Heart left ventricle (tissue), 16 donors: Measurements from ENCODE around the gene PRM2. TPM values are rescaled to one million over a fixed set of nuclear protein-coding genes. Genes with fewer than 3 reads are reported as not detected.

Experiments
- ATAC-seq, 4 donors: fragments of 200-7000 bp; cut with Tn5 transposase; one replicate each; pipeline ENCODE4 v1.9.1; 2020 to 2022; ENCODE audit warnings: moderate library complexity in 4 of 4, mild to moderate bottlenecking in 3 of 4, moderate number of reproducible peaks in 1 of 4
- DNase-seq, 5 donors: peaks; one replicate each; pipeline ENCODE4 v3.0.0-alpha.2; 2020
- H3K27ac ChIP-seq, 12 donors: fragments of 200-600 bp; sonication (generic) in 4 of 12; one replicate each; pipeline versions ENCODE4 v1.5.0 to v1.8.0; 2016 to 2022; ENCODE audit warnings: mild to moderate bottlenecking in 2 of 12
- H3K27me3 ChIP-seq, 9 donors: fragments of 200-600 bp; sonication (generic) in 2 of 9; one replicate each; pipeline versions ENCODE4 v1.5.1 to v1.8.0; 2016 to 2022; ENCODE audit warnings: mild to moderate bottlenecking in 3 of 9
- H3K36me3 ChIP-seq, 9 donors: fragments of 200-600 bp; sonication (generic) in 2 of 9; one replicate each; pipeline versions ENCODE4 v1.5.0 to v1.8.0; 2018 to 2022; ENCODE audit warnings: mild to moderate bottlenecking in 2 of 9
- H3K4me1 ChIP-seq, 12 donors: fragments of 200-600 bp; sonication (generic) in 4 of 12; one replicate each; pipeline versions ENCODE4 v1.5.0 to v1.8.0; 2016 to 2022; ENCODE audit warnings: mild to moderate bottlenecking in 3 of 12
- H3K4me3 ChIP-seq, 12 donors: fragments of 200-600 bp; sonication (generic) in 4 of 12; one replicate each; pipeline versions ENCODE4 v1.5.0 to v1.8.0; 2017 to 2022; ENCODE audit warnings: mild to moderate bottlenecking in 9 of 12, moderate library complexity in 4 of 12
- H3K9me3 ChIP-seq, 12 donors: fragments of 200-600 bp; sonication (generic) in 4 of 12; one replicate each; pipeline versions ENCODE4 v1.5.0 to v1.8.0; 2016 to 2022; ENCODE audit warnings: mild to moderate bottlenecking in 1 of 12
- POLR2A ChIP-seq, 2 donors: fragments of 450-650 bp; IDR thresholded peaks; one replicate each; pipeline ENCODE4 v1.6.1; 2017; ENCODE audit warnings: antibody characterized with exemption in 2 of 2, mild to moderate bottlenecking in 2 of 2, moderate library complexity in 2 of 2
- WGBS, 4 donors: extraction: QIAGEN DNeasy Blood & Tissue Kit in 2 of 4; methylation state at CpG; one replicate each; pipeline versions ENCODE4 v1.1.5 to v1.1.7; 2013 to 2018; 5-methylcytosine and 5-hydroxymethylcytosine counted together
- intact Hi-C, 10 donors: fragments of 100-400 bp; cut with DNase I; formaldehyde crosslinking; loops; one replicate each; pipeline versions ENCODE4 v1.11.1 to v1.14.2; 2022
- polyA plus RNA-seq, 2 donors: library from polyadenylated mRNA; stranded (reverse); fragments of 200-250 nt; gene quantifications; one replicate each; pipeline ENCODE4 v1.2.3, GENCODE V29; 2013
- total RNA-seq, 9 donors: library from RNA; depleted of rRNA in 2 of 9; stranded (reverse); fragments of >200 nt in 2 of 9; fragmentation: NEBNext Ultra II Directional in 3 of 9; extraction: Animal tissue kit (Norgen Biotek cat#: 25700) in 3 of 9; gene quantifications; one replicate each; pipeline versions ENCODE4 v1.1.0 to v1.2.4, GENCODE V29; 2016 to 2023
- TF ChIP-seq, protein P1 (sequence below), 12 donors: fragments of 200-600 bp; sonication (generic) in 4 of 12; IDR thresholded peaks; one replicate each; pipeline versions ENCODE4 v1.5.0 to v1.8.0; 2018 to 2022; ENCODE audit warnings: antibody characterized with exemption in 12 of 12, mild to moderate bottlenecking in 5 of 12
- donor health status: ischemic (EF 13 %, LVEDD 7.1; RV severe dilation, severe dysfunction).
- donor health status: healthy with polysubstance abuse.
- donor health status: DM: no; HTN: yes; CAD: no.
- donor health status: DM: no; HTN: no; CAD: no.
- donor health status: ischemic (EF 25% LVEDD 6.9; RV normal size, moderate dysfunction).
- donor health status: ischemic (EF 25% LVEDD 5.7; RV mildly dilated, moderate dysfunction).
- donor health status: healthy.
- donor health status: DM: yes; HTN: yes; CAD: no.
- donor health status: ischemic (EF 35%, LVEDD 5.7; RV mildly dilated, moderate dysfunction).
- donor health status: nonischemic (EF 11% LVEDD 7.7; RV severe dilation, severe dysfunction).
- donor health status: DM: yes; HTN: yes; CAD: no.
- donor health status: PGD.
- donor health status: ischemic (EF 29% LVEDD 5.4; RV normal size, mild dysfunction).
- donor health status: nonischemic (EF 23%, LVEDD 6.1; RV moderate dilation, normal function).

PRM2 gene
- total and polyA plus RNA-seq, 11 donors: not detected

DNA sequence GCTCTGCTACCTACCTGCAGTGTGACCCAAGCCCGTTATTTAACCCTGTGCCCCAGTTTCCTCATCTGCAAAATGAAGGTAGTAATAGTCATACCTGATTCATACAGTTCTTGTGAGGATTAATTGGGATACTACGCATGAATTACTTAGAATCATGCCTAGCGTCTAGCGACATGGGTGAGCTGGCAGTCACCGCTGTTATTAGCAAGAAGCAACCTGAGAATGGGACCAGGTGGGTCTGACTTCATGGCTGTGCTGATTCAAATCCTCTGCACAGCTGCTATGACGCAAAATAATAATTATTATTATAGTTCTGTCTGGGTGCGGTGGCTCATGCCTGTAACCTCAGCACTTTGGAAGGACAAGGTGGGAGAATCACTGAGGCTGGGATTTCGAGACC, 28.1 kb downstream of the PRM2 start:
- Histone ChIP-seq H3K36me3 (peaks cover 0 to 7% (median 0%) of the 10 kb centered on the region in 9 donors), H3K27me3 (no peaks in the 10 kb centered on the region), H3K4me3 (no peak overlapping the region), H3K9me3 (no peaks in the 10 kb centered on the region), H3K4me1 (peaks cover 0 to 19% (median 0%) of the 10 kb centered on the region in 12 donors), H3K27ac (no peak overlapping the region)
- 89 to 95% (median 93%) methylated on average over 8 of the region's 8 CpGs for WGBS, 4 donors
- intact Hi-C loops: loop anchor here in 1 of 10 donors (10.0 kb wide), 1 partner anchor 83 kb away; no protein-coding TSS in a partner anchor
- DNase-seq (no peak), ATAC-seq (no peak)
- TF ChIP-seq POLR2A (IDR thresholded peaks at IDR 0.05): no peak
- TF ChIP-seq, protein P1, sequence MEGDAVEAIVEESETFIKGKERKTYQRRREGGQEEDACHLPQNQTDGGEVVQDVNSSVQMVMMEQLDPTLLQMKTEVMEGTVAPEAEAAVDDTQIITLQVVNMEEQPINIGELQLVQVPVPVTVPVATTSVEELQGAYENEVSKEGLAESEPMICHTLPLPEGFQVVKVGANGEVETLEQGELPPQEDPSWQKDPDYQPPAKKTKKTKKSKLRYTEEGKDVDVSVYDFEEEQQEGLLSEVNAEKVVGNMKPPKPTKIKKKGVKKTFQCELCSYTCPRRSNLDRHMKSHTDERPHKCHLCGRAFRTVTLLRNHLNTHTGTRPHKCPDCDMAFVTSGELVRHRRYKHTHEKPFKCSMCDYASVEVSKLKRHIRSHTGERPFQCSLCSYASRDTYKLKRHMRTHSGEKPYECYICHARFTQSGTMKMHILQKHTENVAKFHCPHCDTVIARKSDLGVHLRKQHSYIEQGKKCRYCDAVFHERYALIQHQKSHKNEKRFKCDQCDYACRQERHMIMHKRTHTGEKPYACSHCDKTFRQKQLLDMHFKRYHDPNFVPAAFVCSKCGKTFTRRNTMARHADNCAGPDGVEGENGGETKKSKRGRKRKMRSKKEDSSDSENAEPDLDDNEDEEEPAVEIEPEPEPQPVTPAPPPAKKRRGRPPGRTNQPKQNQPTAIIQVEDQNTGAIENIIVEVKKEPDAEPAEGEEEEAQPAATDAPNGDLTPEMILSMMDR (IDR thresholded peaks at IDR 0.05): no peak

DNA sequence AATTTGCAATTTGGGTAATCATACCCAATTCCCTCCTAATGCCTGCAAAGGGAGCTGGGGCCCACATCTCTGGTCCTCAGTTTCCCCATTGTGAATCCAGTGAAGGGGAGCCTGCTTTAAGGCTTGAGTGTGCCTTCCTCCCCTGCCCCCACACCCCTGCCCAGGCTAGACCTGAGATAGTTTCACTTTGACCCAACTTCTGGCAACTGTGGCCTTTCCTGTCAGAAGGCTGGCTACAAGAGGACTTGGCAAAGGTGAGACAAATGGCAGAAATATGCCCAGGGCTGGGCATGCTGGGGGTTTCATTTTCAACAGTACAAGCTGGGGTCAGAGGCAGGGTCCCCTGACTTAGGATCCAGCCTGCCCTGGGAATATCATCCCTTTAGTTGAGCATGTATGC, 30.3 kb downstream of the PRM2 start:
- intact Hi-C loops: loop anchor here in 1 of 10 donors (10.0 kb wide), 1 partner anchor 81 kb away; no protein-coding TSS in a partner anchor
- Histone ChIP-seq H3K4me3 (no peak overlapping the region), H3K27me3 (no peaks in the 10 kb centered on the region), H3K9me3 (no peaks in the 10 kb centered on the region), H3K36me3 (no peaks in the 10 kb centered on the region), H3K4me1 (peaks cover 0 to 16% (median 0%) of the 10 kb centered on the region in 12 donors), H3K27ac (no peak overlapping the region)
- ATAC-seq: no peak
- DNase-seq: no peak
- TF ChIP-seq, protein P1 (IDR thresholded peaks at IDR 0.05): no peak
- no peak for TF ChIP-seq POLR2A (IDR thresholded peaks at IDR 0.05)

DNA sequence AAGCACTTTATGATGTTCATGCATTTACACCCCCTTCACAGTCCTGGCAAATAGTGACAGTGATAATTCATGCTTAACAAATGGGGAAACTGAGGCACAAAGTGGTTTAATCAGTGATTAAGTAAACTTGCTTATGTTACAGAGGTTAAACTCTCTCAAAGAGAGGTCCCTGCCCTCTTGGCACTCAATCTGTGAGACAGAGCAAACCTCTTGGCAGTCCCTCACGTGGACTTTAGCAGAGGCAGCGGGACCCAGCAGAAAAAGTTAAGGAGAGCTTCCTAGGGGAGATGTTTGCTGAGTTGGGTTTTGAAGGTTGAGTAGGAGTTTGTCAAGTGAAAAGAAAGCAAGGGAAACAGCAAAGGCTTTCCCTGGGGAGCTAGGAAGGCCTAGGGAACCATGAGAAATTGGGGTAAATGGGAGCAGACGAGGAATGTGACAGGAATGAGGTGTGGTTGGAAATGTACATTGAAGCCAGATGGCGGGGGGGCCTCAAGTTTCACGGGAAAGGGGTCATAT, 31.0 kb downstream of the PRM2 start:
- Histone ChIP-seq H3K9me3 (no peaks in the 10 kb centered on the region), H3K4me3 (no peak overlapping the region), H3K4me1 (peaks cover 0 to 23% (median 0%) of the 10 kb centered on the region in 12 donors), H3K27me3 (no peaks in the 10 kb centered on the region), H3K36me3 (no peaks in the 10 kb centered on the region), H3K27ac (no peak overlapping the region)
- DNase-seq: no peak
- intact Hi-C loops: loop anchor here in 1 of 10 donors (10.0 kb wide), 1 partner anchor 80 kb away; no protein-coding TSS in a partner anchor
- ATAC-seq: no peak
- TF ChIP-seq, protein P1 (IDR thresholded peaks at IDR 0.05): no peak
- no peak for TF ChIP-seq POLR2A (IDR thresholded peaks at IDR 0.05)
- WGBS, 4 donors: 82 to 87% (median 85%) methylated on average over 5 of the region's 5 CpGs

DNA sequence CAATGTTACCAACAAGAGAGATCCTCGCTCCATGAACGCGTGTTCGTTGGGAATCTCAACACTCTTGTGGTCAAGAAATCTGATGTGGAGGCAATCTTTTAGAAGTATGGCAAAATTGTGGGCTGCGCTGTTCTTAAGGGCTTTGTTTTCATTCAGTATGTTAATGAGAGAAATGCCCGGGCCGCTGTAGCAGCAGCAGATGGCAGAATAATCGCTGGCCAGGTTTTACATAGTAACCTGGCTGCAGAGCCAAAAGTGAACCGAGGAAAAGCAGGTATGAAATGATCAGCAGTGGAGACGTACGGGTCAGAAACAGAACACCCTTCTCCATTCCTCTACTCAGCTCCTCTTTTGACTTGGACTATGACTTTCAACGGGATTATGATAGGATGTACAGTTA, 33.6 kb downstream of the PRM2 start:
- H3K36me3 ChIP-seq: no peaks in the 10 kb centered on the region
- 76 to 81% (median 78%) methylated on average over 12 of the region's 12 CpGs for WGBS, 4 donors
- intact Hi-C loops: loop anchor here in 1 of 10 donors (10.0 kb wide), 1 partner anchor 78 kb away; no protein-coding TSS in a partner anchor
- H3K9me3 ChIP-seq: no peaks in the 10 kb centered on the region
- ATAC-seq: no peak
- no peak for TF ChIP-seq POLR2A (IDR thresholded peaks at IDR 0.05)
- TF ChIP-seq, protein P1 (IDR thresholded peaks at IDR 0.05): no peak
- H3K27me3 ChIP-seq: no peaks in the 10 kb centered on the region
- peaks cover 0 to 29% (median 0%) of the 10 kb centered on the region in 12 donors for H3K4me1 ChIP-seq
- DNase-seq: no peak
- no peak overlapping the region for H3K4me3 ChIP-seq
- no peak overlapping the region for H3K27ac ChIP-seq
